Endothelial cell of umbilical vein (primary cell): ENCODE data around the gene RHBDF1.

Experiments
- CTCF ChIP-seq, 2 donors: IDR thresholded peaks; 1 replicate in 1 of 2; 2 replicates in 1 of 2; pipeline ENCODE4 v1.5.1; 2011; ENCODE audit warnings: low read length in 2 of 2, mild to moderate bottlenecking in 2 of 2, moderate library complexity in 2 of 2, control low read depth in 1 of 2, inconsistent platforms in 1 of 2, low read depth in 1 of 2; ENCODE audit not compliant: insufficient read depth in 1 of 2; ENCODE audit errors: extremely low read depth in 1 of 2
- MYC ChIP-seq: IDR thresholded peaks from one replicate; pipeline ENCODE4 v1.6.1; 2011; ENCODE audit warnings: mild to moderate bottlenecking, low read depth, low read length

- TF ChIP-seq CTCF (IDR thresholded peaks at IDR 0.05; ENCODE audit: extremely low read depth in 1 of 2, insufficient read depth in 1 of 2, low read depth in 1 of 2, low read length in 2 of 2): peak; percentile 74 to 83
- TF ChIP-seq MYC: no peak
These were observed 34.3 kb upstream of the RHBDF1 start for GRCh38 chr16:106623-107324.
